NCI-H2081 treated with DMSO at 0.1 percent for 48 hours (cell line): ENCODE measurements around the gene MDH1B.
"Not testable (repeated sequence)": the region's sequence is repeated elsewhere in the genome, so short reads cannot be mapped to it uniquely, and the experiment has no call there.

Experiments used
- DNase-seq: peaks from one replicate; lab custom pipeline; 2025; lab: John Stamatoyannopoulos, UW

Gene MDH1B

GRCh38 chr2:206766057-206766930 is 1.2 kb upstream of the MDH1B start:
- no peak for DNase-seq

- no peak for DNase-seq
Observed at GRCh38 chr2:206764673-206765241, 371 bp downstream of the MDH1B start.

GRCh38 chr2:206756816-206757215 is 8.3 kb downstream of the MDH1B start:
- DNase-seq = no peak

GRCh38 chr2:206740800-206741199 is 24.3 kb downstream of the MDH1B start:
- no peak for DNase-seq

- no peak for DNase-seq
Observed at GRCh38 chr2:206739271-206739670, 25.9 kb downstream of the MDH1B start.

- DNase-seq = no peak
Observed at GRCh38 chr2:206736935-206737334, 28.2 kb downstream of the MDH1B start.

- DNase-seq = no peak
Observed at GRCh38 chr2:206733341-206733740, 31.8 kb downstream of the MDH1B start.

GRCh38 chr2:206728277-206729199 is 36.6 kb downstream of the MDH1B start:
- no peak for DNase-seq

- DNase-seq = no peak
Observed at GRCh38 chr2:206727287-206727686, 37.8 kb downstream of the MDH1B start.

GRCh38 chr2:206723288-206723687 is 41.8 kb downstream of the MDH1B start:
- DNase-seq = no peak

- DNase-seq = no peak
Observed at GRCh38 chr2:206721256-206721920, 43.7 kb downstream of the MDH1B start.

- DNase-seq = no peak
Observed at GRCh38 chr2:206718296-206718695, 46.8 kb downstream of the MDH1B start, which contains the start of gene DYTN. Gene DYTN (minus strand): TSS chr2:206718396. CDS start chr2:206718279, 117 bp downstream.

GRCh38 chr2:206716623-206717022 is 48.5 kb downstream of the MDH1B start:
- DNase-seq = no peak

GRCh38 chr2:206715183-206715582 is 49.9 kb downstream of the MDH1B start:
- not testable (repeated sequence) for DNase-seq

GRCh38 chr2:206713746-206714145 is 51.4 kb downstream of the MDH1B start:
- DNase-seq = no peak

- no peak for DNase-seq
Observed at GRCh38 chr2:206708286-206708685, 56.8 kb downstream of the MDH1B start.

GRCh38 chr2:206707164-206707701 is 57.9 kb downstream of the MDH1B start:
- DNase-seq = no peak

GRCh38 chr2:206701952-206702605 is 63.0 kb downstream of the MDH1B start:
- DNase-seq = no peak

GRCh38 chr2:206700156-206700555 is 65.0 kb downstream of the MDH1B start:
- DNase-seq = no peak

GRCh38 chr2:206698811-206699210 is 66.3 kb downstream of the MDH1B start:
- DNase-seq = no peak

- no peak for DNase-seq
Observed at GRCh38 chr2:206696910-206697309, 68.2 kb downstream of the MDH1B start.
